SH-SY5Y (cell line): ENCODE results near the gene KIAA1217.

Experiments used
- GATA2 ChIP-seq: IDR thresholded peaks from 2 replicates; pipeline ENCODE4 v1.6.1; 2011; ENCODE audit warnings: mild to moderate bottlenecking, low read depth, low read length
- GATA3 ChIP-seq: IDR thresholded peaks from 2 replicates; pipeline ENCODE4 v1.6.1; 2011; ENCODE audit warnings: low read depth, mild to moderate bottlenecking, low read length, moderate library complexity

Gene KIAA1217

GRCh38 chr10:24440817-24441797 lies 232.2 kb downstream of the KIAA1217 start:
- TF ChIP-seq GATA3 (no peak), GATA2 (no peak)

- TF ChIP-seq GATA2 (no peak), GATA3 (no peak)
These were observed 233.3 kb downstream of the KIAA1217 start for GRCh38 chr10:24442234-24442633.

- TF ChIP-seq GATA2: no peak
- TF ChIP-seq GATA3: no peak
These were observed 235.4 kb downstream of the KIAA1217 start for GRCh38 chr10:24444337-24444736.

- TF ChIP-seq GATA2 (no peak), GATA3 (no peak)
These were observed 237.8 kb downstream of the KIAA1217 start for GRCh38 chr10:24446739-24447138.

- TF ChIP-seq GATA3 (no peak), GATA2 (no peak)
These were observed 239.5 kb downstream of the KIAA1217 start for GRCh38 chr10:24448351-24448999.

GRCh38 chr10:24449321-24449740 lies 240.4 kb downstream of the KIAA1217 start:
- no peak for TF ChIP-seq GATA3
- no peak for TF ChIP-seq GATA2

GRCh38 chr10:24449769-24450310 lies 240.9 kb downstream of the KIAA1217 start:
- no peak for TF ChIP-seq GATA2
- no peak for TF ChIP-seq GATA3

- TF ChIP-seq GATA2: no peak
- TF ChIP-seq GATA3: no peak
These were observed 242.4 kb downstream of the KIAA1217 start for GRCh38 chr10:24451325-24451820.

- no peak for TF ChIP-seq GATA3
- no peak for TF ChIP-seq GATA2
These were observed 243.1 kb downstream of the KIAA1217 start for GRCh38 chr10:24452030-24452429.

- TF ChIP-seq GATA2 (no peak), GATA3 (no peak)
These were observed 244.5 kb downstream of the KIAA1217 start for GRCh38 chr10:24453404-24453830.

GRCh38 chr10:24453973-24454372 lies 245.0 kb downstream of the KIAA1217 start:
- TF ChIP-seq GATA3 (no peak), GATA2 (no peak)

- TF ChIP-seq GATA2: no peak
- no peak for TF ChIP-seq GATA3
These were observed 246.5 kb downstream of the KIAA1217 start for GRCh38 chr10:24455447-24455846.

- no peak for TF ChIP-seq GATA2
- TF ChIP-seq GATA3: no peak
These were observed 247.4 kb downstream of the KIAA1217 start for GRCh38 chr10:24456322-24456721.

- TF ChIP-seq GATA2: no peak
- no peak for TF ChIP-seq GATA3
These were observed 248.9 kb downstream of the KIAA1217 start for GRCh38 chr10:24457661-24458318.

GRCh38 chr10:24459836-24460235 lies 250.9 kb downstream of the KIAA1217 start:
- TF ChIP-seq GATA3: no peak
- no peak for TF ChIP-seq GATA2

GRCh38 chr10:24462291-24462813 lies 253.4 kb downstream of the KIAA1217 start:
- no peak for TF ChIP-seq GATA3
- no peak for TF ChIP-seq GATA2
